ENCODE results near the gene PLAAT3.
"Not testable (repeated sequence)": the region's sequence is repeated elsewhere in the genome, so short reads cannot be mapped to it uniquely, and the experiment has no call there.

Gene PLAAT3

DNA sequence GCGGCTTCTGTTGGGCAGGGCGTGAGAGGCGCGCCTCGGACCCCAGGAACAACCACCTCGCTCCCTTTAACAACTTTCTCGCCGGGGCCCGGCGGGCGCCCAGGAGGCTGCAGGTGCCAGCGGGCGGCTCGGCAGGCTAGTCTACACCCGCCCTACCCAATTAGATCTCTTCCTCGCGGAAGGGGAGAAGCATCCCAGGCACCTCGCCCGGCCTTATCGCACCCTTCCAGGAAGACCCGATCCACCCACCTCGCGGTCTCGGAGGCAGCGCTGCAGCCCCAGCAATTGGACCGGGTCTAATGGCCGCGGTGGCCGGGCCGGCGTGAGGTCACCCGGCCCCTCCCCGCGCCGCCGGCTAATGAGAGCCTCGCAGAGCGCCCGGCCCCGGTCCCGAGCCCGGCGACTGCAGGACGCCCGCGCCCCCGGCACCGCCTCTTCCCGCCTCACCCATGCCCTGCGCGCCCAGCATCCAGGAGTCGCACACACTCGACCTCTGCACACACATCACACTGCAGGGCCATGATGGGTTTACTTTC, at the start of gene PLAAT3:
Gene PLAAT3, minus strand, starts transcription at position 298 of the 536 bp plus-strand sequence. CDS start 419 bp downstream, outside the sequence.
- Histone ChIP-seq H3K27me3 (ENCODE audit: control insufficient read depth, insufficient read depth, low read length) (peaks cover 13% of the 10 kb centered on the region; the same call in 1 of the 2 replicates), H3K27ac (ENCODE audit: low read depth, low read length) (peak within 1 kb of the TSS; percentile 77; the same call in 1 of the 2 replicates), H3K4me3 (ENCODE audit: low read depth, low read length) (peak within 1 kb of the TSS; percentile 78), H3K9ac (ENCODE audit: low read length) (peak within 1 kb of the TSS; percentile 93), H3K36me3 (ENCODE audit: control insufficient read depth, insufficient read depth, low read length) (no peaks in the 10 kb centered on the region), H3K9me3 (ENCODE audit: control insufficient read depth, insufficient read depth, low read depth, low read length) (no peaks in the 10 kb centered on the region), H3K4me1 (ENCODE audit: control insufficient read depth, insufficient read depth, low read length) (peaks cover 28% of the 10 kb centered on the region)

DNA sequence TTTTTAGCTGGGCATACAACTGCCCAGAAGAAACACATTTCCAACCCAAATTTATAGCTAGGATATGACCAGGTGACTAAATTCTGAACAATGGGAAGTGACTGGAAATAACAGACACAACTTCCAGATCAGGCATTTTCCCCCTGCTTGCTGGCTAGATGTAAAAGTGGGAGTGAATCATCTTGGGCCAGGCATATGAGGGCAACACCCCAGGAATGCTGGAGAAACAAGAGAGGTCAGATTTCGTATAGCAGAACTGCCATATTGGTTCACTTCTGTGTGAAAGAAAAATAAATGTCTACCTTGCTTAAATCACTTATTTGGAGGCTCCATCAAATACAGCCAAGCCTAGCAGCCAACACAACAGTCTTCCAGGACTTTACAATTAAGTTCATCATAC, 49.6 kb upstream of the PLAAT3 start:
- no peaks in the 10 kb centered on the region for H3K9me3 ChIP-seq (ENCODE audit: control insufficient read depth, insufficient read depth, low read depth, low read length)
- no peaks in the 10 kb centered on the region; the same call in 1 of the 2 replicates for H3K36me3 ChIP-seq (ENCODE audit: control insufficient read depth, insufficient read depth, low read length)
- no peak overlapping the region for H3K4me3 ChIP-seq (ENCODE audit: low read depth, low read length)
- no peak overlapping the region for H3K9ac ChIP-seq (ENCODE audit: low read length)
- no peaks in the 10 kb centered on the region for H3K27me3 ChIP-seq (ENCODE audit: control insufficient read depth, insufficient read depth, low read length)
- no peak overlapping the region for H3K27ac ChIP-seq (ENCODE audit: low read depth, low read length)
- peaks cover 9% of the 10 kb centered on the region for H3K4me1 ChIP-seq (ENCODE audit: control insufficient read depth, insufficient read depth, low read length)

DNA sequence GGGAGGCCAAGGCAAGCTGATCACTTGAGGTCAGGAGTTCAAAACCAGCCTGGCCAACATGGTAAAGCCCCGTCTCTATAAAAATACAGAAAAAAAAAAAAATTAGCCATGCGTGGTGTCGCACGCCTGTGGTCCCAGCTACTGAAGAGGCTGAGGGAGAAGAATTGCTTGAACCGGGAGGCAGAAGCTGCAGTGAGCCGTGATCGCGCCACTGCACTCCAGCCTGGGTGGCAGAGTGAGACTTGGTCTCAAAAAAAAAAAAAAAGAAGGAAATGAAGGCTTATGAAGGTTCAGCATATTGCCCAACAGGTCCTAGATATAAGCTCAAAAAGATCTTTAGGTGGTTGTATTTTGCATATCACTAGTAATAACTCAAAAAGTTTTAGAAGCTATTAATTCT, 46.7 kb upstream of the PLAAT3 start:
- Histone ChIP-seq H3K36me3 (ENCODE audit: control insufficient read depth, insufficient read depth, low read length) (peaks cover 11% of the 10 kb centered on the region), H3K4me1 (ENCODE audit: control insufficient read depth, insufficient read depth, low read length) (no peaks in the 10 kb centered on the region), H3K27me3 (ENCODE audit: control insufficient read depth, insufficient read depth, low read length) (no peaks in the 10 kb centered on the region), H3K4me3 (ENCODE audit: low read depth, low read length) (no peak overlapping the region), H3K9ac (ENCODE audit: low read length) (no peak overlapping the region), H3K27ac (ENCODE audit: low read depth, low read length) (no peak overlapping the region), H3K9me3 (ENCODE audit: control insufficient read depth, insufficient read depth, low read depth, low read length) (no peaks in the 10 kb centered on the region)

DNA sequence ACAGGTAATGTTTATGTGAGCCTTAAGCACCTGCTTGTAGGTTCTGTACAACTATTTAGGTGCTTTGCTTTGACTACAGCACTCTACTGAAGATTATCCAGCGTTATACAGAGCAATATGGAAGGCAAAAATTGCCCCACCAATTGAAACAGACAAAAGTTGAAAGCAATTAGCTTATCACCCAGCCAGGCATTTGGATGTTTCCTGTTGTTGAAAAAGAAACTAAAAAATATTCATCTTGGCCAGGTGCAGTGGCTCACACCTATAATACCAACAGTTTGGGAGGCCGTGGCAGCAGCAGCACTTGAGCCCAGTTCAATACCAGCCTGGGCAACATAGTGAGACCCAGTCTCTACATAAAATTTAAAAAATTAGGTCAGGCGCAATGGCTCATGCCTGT, 38.4 kb upstream of the PLAAT3 start:
- Histone ChIP-seq H3K4me1 (ENCODE audit: control insufficient read depth, insufficient read depth, low read length) (no peaks in the 10 kb centered on the region), H3K9ac (ENCODE audit: low read length) (no peak overlapping the region), H3K27ac (ENCODE audit: low read depth, low read length) (no peak overlapping the region), H3K4me3 (ENCODE audit: low read depth, low read length) (no peak overlapping the region), H3K27me3 (ENCODE audit: control insufficient read depth, insufficient read depth, low read length) (no peaks in the 10 kb centered on the region), H3K9me3 (ENCODE audit: control insufficient read depth, insufficient read depth, low read depth, low read length) (no peaks in the 10 kb centered on the region), H3K36me3 (ENCODE audit: control insufficient read depth, insufficient read depth, low read length) (peaks cover 48% of the 10 kb centered on the region)

DNA sequence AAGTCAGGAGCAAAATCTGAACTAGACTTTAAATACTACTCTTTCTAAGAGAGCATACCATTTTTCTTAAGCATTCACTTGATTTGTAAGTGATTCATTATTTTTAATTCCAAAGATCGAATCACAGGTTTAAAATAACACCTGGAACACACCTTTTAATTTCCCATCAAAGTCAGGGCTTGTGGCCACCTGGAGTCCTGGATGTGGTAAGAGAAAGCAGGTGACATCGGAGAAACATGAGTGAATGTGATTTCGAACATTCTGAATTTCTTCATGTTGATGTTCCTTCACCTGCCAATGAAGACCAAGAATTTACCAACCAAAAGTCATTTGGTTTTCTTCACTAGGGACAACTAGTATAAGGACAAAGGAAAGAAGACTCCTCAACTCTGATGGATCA, 29.0 kb upstream of the PLAAT3 start:
- Histone ChIP-seq H3K9ac (ENCODE audit: low read length) (no peak overlapping the region), H3K27ac (ENCODE audit: low read depth, low read length) (no peak overlapping the region), H3K36me3 (ENCODE audit: control insufficient read depth, insufficient read depth, low read length) (peaks cover 59% of the 10 kb centered on the region), H3K4me1 (ENCODE audit: control insufficient read depth, insufficient read depth, low read length) (no peaks in the 10 kb centered on the region), H3K4me3 (ENCODE audit: low read depth, low read length) (no peak overlapping the region), H3K9me3 (ENCODE audit: control insufficient read depth, insufficient read depth, low read depth, low read length) (no peaks in the 10 kb centered on the region), H3K27me3 (ENCODE audit: control insufficient read depth, insufficient read depth, low read length) (no peaks in the 10 kb centered on the region)

DNA sequence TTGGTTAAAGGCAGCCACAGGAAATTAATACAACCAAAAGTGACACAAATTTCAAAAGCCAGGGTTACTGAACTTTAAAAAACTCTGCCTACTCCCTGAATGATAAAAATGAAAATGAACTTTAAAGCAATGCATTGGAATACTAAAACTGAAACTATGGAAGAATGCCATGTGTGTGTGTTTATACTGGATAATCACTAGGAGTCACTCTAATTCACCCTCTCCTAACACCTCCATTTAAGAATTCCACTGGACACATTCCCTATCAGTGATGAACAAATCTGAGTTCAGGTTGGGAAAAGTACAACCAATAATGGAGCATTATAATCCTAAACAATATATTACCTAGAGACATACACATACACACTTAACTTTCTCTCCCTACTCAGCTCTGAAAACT, 27.5 kb upstream of the PLAAT3 start:
- Histone ChIP-seq H3K27ac (ENCODE audit: low read depth, low read length) (no peak overlapping the region), H3K4me3 (ENCODE audit: low read depth, low read length) (no peak overlapping the region), H3K9me3 (ENCODE audit: control insufficient read depth, insufficient read depth, low read depth, low read length) (no peaks in the 10 kb centered on the region), H3K9ac (ENCODE audit: low read length) (no peak overlapping the region), H3K36me3 (ENCODE audit: control insufficient read depth, insufficient read depth, low read length) (peaks cover 50% of the 10 kb centered on the region), H3K27me3 (ENCODE audit: control insufficient read depth, insufficient read depth, low read length) (no peaks in the 10 kb centered on the region), H3K4me1 (ENCODE audit: control insufficient read depth, insufficient read depth, low read length) (no peaks in the 10 kb centered on the region)

DNA sequence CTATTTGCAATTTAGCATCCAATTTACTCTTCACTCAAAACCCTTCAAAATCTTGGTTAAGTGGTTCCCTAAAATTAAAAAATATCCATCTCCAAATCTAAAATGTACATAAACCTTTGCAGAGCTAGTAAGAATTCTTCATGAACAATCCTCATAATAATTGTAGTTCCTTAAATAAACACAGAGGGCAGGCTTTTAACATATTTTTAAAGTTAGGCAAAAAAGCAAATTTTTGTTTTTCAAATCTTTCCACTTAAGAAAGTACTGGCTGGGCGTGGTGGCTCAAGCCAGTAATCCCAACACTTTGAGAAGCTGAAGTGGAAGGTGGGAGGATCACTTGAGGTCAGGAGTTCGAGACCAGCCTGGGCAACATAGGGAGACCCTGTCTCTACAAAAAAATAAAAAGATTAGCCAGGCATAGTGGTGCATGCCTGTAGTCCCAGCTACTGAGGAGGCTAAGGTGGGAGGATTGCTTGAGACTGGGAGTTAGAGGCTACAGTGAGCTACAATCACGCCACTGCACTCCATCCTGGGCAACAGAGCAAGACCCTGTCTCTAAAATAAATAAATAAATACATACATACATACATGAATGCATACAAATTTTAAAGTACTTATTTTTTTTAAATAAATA, 25.1 kb upstream of the PLAAT3 start:
- Histone ChIP-seq H3K9me3 (ENCODE audit: control insufficient read depth, insufficient read depth, low read depth, low read length) (no peaks in the 10 kb centered on the region), H3K36me3 (ENCODE audit: control insufficient read depth, insufficient read depth, low read length) (peaks cover 45% of the 10 kb centered on the region), H3K9ac (ENCODE audit: low read length) (no peak overlapping the region)

DNA sequence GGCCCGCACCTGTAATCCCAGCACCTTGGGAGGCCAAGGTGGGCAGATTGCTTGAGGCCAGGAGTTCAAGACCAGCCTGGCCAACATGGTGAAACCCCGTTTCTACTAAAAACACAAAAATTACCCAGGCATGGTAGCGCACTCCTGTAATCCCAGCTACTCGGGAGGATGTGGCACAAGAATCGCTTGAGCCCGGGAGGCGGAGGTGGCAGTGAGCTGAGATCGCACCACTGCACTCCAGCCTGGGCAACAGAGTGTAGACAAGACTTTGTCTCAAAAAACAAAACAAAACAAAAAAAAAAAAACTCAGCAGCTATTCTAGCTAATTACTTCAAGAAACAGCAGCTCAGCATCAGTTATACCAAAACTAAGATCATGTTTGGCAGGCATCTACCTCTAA, 24.2 kb upstream of the PLAAT3 start:
- H3K9ac ChIP-seq (ENCODE audit: low read length); H3K4me1 ChIP-seq (ENCODE audit: control insufficient read depth, insufficient read depth, low read length); H3K4me3 ChIP-seq (ENCODE audit: low read depth, low read length); H3K27me3 ChIP-seq (ENCODE audit: control insufficient read depth, insufficient read depth, low read length); H3K27ac ChIP-seq (ENCODE audit: low read depth, low read length); H3K9me3 ChIP-seq (ENCODE audit: control insufficient read depth, insufficient read depth, low read depth, low read length): not testable (repeated sequence)
- peaks cover 38% of the 10 kb centered on the region for H3K36me3 ChIP-seq (ENCODE audit: control insufficient read depth, insufficient read depth, low read length)

More for the DNA sequence above, 25.1 kb upstream of the PLAAT3 start:
- Histone ChIP-seq H3K27ac (ENCODE audit: low read depth, low read length) (no peak overlapping the region), H3K27me3 (ENCODE audit: control insufficient read depth, insufficient read depth, low read length) (no peaks in the 10 kb centered on the region), H3K4me3 (ENCODE audit: low read depth, low read length) (no peak overlapping the region), H3K4me1 (ENCODE audit: control insufficient read depth, insufficient read depth, low read length) (peaks cover 4% of the 10 kb centered on the region)

DNA sequence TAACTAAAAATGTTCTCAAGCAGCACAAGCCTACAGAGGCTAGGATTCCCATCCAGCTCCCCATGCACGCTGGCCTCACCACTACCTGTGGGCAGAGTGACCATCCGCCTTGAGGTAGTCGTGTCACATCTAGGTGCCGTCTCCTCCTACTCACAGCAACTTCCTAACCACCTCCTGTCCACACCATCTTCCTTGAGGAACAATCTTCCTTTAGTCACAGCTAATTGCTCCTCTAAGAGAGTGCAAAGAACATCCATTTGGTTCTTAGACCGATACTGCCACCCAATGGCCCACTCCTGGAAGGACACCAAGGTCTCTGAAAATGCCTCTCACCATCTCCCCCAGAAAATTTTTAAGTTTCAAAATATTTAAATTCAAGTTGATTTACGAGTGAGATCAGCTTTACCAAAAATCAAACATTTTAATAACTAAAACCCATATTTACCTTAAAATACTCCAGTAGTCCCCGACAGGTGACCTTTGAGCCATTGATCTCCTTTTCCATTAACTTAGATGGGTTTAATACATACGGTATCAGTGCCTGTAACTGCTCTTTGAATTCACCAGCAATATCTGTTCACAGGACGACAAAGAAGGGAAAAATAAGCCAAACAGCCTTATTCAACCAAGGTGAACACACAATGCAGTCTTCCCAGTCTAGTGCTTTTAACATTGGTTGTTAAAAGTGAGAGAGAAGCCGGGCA, 21.7 kb upstream of the PLAAT3 start:
- Histone ChIP-seq H3K27ac (ENCODE audit: low read depth, low read length) (no peak overlapping the region), H3K9ac (ENCODE audit: low read length) (no peak overlapping the region), H3K36me3 (ENCODE audit: control insufficient read depth, insufficient read depth, low read length) (peaks cover 37% of the 10 kb centered on the region), H3K4me1 (ENCODE audit: control insufficient read depth, insufficient read depth, low read length) (peaks cover 4% of the 10 kb centered on the region), H3K9me3 (ENCODE audit: control insufficient read depth, insufficient read depth, low read depth, low read length) (no peaks in the 10 kb centered on the region), H3K27me3 (ENCODE audit: control insufficient read depth, insufficient read depth, low read length) (no peaks in the 10 kb centered on the region), H3K4me3 (ENCODE audit: low read depth, low read length) (no peak overlapping the region)

DNA sequence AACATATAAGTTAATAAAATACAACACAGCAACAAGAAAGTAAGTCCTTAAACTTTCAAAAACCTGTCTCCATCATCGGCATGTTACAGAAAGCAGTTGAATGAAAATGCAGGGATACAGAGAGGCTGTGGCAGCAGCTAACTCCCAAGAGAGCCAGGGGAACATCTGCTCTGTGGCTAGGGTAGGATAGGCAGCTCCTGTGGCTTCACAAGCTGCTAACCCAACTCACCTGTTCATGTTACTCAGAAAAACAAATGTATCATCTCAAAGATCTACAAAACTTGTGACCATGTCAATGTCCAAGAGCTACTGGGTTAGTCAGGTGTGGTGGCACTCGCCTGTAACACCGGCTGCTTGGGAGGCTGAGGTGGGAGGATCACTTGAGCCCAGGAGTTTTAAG, 15.2 kb upstream of the PLAAT3 start:
- Histone ChIP-seq H3K27ac (ENCODE audit: low read depth, low read length) (no peak overlapping the region), H3K9ac (ENCODE audit: low read length) (no peak overlapping the region), H3K4me3 (ENCODE audit: low read depth, low read length) (no peak overlapping the region), H3K4me1 (ENCODE audit: control insufficient read depth, insufficient read depth, low read length) (0 out of 2 replicates have a peak, but pooled peaks cover 4% of the 10 kb centered on the region), H3K27me3 (ENCODE audit: control insufficient read depth, insufficient read depth, low read length) (no peaks in the 10 kb centered on the region), H3K9me3 (ENCODE audit: control insufficient read depth, insufficient read depth, low read depth, low read length) (no peaks in the 10 kb centered on the region), H3K36me3 (ENCODE audit: control insufficient read depth, insufficient read depth, low read length) (peaks cover 52% of the 10 kb centered on the region)

DNA sequence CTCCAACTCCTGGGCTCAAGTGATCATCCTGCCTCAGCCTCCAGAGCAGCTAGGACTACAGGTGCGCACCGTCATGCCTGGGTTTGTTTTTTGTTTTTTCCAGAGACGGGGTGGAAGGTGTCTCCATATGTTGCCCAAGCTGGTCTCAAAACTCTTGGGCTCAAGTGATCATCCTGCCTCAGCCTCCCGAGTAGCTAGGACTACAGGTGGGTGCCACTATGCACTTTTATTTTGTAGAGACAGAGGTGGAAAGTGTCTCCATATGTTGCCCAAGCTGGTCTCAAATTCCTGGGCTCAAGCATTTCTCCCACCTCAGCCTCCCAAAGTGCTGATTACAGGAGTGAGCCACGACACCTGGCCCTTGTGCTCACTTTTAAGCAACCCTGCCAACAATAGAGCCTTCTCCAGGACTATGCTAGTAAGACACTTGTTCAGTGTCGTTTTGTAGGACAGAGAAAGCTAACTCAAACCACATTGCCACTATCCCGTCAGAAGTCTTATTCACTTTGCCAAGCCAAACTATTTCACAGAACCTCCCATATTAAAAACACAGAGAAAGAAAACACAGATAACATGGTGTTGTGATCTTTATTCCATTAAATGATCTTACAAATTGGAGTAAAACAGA, 9.4 kb upstream of the PLAAT3 start:
- H3K4me1 ChIP-seq (ENCODE audit: control insufficient read depth, insufficient read depth, low read length), result peaks cover 11% of the 10 kb centered on the region
- H3K4me3 ChIP-seq (ENCODE audit: low read depth, low read length), result no peak overlapping the region
- peaks cover 6% of the 10 kb centered on the region for H3K36me3 ChIP-seq (ENCODE audit: control insufficient read depth, insufficient read depth, low read length)
- no peak overlapping the region for H3K27ac ChIP-seq (ENCODE audit: low read depth, low read length)
- no peaks in the 10 kb centered on the region for H3K27me3 ChIP-seq (ENCODE audit: control insufficient read depth, insufficient read depth, low read length)
- H3K9me3 ChIP-seq (ENCODE audit: control insufficient read depth, insufficient read depth, low read depth, low read length), result no peaks in the 10 kb centered on the region
- H3K9ac ChIP-seq (ENCODE audit: low read length), result no peak overlapping the region
